Renal cortex interstitium (tissue), 11 donors: ENCODE results near the gene TFPT. TPM values are rescaled to one million over a fixed set of nuclear protein-coding genes. Genes with fewer than 3 reads are reported as not detected.

Experiments
- DNase-seq, 11 donors: peaks; one replicate each; pipeline ENCODE4 v3.0.0-alpha.2; 2013; ENCODE audit warnings: low read depth in 9 of 11, low spot score in 4 of 11; ENCODE audit errors: extremely low read depth in 1 of 11
- polyA plus RNA-seq, 3 donors: library from polyadenylated mRNA; unstranded; fragments of 120-200 nt; gene quantifications; one replicate each; pipeline ENCODE4 v1.2.1, GENCODE V29; 2013; ENCODE audit not compliant: insufficient read length in 3 of 3

Gene TFPT
- polyA plus RNA-seq, 3 donors = 12.0 to 19.3 (median 18.8) TPM

DNA sequence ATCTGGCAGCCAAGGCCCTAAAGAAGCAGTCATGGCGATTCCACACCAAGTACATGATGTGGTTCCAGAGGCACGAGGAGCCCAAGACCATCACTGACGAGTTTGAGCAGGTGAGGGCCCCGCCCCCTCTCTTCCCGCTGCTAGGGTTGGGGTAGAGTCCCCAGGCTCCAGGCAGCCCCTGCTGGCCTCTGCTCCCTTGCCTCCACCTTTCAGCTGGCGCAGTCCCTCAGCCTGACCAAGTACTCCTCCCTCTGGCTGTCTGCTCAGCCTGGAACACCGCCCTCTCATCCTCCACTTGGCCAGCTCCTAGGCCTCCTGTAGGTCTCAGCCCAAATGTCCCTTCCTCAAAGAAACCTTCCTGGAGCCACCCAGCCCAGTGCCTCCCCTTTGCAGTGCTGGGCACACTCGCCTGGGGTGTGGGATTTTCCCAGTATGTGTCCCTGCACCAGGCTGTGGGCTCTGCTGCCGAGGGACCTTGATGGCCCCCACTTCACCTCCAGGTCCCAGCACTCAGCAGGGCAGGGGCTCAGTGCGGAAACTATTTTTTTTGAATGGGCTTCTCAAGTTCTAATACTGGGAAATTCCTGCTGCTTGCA lies 38.4 kb upstream of the TFPT start:
- no peak for DNase-seq

DNA sequence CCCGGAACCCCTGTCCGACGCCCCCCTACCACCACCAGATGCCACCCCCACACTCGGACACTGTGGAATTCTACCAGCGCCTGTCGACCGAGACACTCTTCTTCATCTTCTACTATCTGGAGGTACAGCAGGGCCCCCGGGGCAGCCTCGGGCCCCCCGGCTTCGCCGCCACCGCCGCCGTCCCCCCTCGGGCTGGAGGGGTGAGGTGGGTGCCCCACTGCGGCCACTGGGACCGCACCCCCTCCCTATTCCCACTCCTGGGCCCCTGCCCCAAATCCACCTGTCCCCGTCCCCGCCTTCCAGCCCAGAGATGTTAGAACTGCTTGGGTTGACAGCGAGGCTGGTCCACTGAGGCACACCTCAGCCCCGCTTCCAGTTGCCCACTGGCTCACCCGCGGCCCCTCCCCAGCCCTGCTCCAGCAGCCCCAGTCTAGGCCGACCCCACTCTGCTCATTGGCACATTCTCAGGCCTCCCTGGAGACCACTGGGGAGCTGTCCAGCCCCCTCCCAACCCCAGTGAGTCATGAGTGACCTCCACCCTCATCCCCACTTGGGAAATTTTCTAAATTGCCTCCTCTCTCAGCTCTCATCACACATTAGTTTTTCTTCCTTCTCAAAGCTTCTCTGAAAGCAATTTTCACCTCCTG lies 37.5 kb upstream of the TFPT start:
- DNase-seq = no peak

DNA sequence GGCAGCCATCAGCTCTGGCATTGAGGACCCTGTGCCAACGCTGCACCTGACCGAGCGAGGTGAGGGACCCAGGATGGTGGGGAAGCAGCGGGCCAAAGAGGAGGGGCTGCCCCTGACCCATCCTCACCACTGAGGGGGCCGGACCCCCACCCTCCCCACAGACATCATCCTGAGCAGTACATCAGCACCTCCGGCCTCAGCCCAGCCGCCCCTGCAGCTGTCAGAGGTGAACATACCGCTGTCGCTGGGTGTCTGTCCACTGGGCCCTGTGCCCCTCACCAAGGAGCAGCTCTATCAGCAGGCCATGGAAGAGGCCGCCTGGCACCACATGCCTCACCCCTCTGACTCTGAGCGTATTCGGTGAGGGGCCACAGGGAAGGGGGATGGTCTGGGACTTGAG lies 36.8 kb upstream of the TFPT start:
- DNase-seq = no peak

DNA sequence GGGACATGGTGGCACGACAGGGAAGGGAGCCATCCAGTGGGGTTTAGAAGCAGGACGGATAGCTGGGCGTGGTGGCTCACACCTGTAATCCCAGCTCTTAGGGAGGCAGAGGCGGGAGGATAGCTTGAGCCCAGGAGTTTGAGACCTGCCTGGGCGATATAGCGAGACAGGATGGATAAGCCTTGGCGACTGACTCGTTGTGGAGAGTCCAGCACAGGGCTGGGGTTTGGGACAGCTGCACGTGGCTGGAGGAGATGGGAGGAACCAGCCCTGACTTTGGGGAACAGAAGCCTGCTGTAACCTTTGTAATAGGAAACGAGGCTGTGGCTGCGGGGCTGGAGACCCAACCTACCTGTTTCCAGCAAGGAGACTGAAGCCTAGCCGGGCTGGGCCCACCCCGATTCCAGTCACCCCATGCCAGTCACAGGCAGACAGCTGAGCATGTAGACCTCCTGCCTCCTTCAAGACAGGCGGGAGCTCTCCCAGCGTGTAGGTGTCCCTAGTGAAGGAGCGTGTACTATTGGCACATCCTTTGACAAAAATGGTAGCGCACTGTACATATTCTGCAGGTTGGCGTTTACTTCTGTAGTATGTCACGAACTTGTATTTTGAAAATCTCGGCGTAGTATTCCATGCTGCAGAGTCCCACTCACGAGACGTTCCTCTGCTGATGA lies 36.0 kb upstream of the TFPT start:
- no peak for DNase-seq

DNA sequence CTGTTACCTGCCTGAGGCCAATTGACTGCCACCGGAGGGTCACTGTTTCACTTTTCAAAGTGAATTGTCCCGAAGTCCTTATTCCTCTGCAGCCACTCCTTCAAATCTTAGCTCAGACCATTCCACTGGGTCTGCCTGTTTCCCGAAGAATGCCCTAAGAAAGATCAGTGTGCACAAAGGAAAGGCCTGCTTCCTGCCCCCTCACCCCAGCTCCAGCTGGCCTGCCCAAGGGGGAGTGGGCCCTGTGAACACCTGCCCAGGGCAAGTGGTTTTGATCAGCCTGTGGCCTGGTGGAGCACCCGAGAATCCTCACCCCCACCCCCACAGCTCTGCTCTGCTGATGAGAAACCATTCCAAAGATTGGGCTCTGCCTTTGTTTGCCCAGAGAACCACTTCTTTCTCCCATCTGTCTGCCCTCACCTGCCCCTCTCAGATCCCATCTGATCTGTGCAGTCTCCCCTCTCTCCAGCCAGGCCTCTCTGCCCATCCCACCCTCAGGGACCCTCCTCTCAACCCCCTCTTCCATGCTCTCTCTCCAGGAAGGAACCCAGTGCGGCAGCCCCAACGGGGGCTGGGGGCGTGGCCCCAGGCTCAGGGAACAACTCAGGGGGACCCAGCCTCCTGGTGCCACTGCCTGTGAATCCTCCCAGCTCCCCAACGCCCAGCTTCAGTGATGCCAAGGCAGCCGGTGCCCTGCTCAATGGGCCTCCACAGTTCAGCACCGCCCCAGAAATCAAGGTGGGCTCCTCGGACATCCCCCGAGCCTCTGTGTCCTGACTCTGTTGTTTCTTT lies 33.8 kb upstream of the TFPT start:
- no peak for DNase-seq

DNA sequence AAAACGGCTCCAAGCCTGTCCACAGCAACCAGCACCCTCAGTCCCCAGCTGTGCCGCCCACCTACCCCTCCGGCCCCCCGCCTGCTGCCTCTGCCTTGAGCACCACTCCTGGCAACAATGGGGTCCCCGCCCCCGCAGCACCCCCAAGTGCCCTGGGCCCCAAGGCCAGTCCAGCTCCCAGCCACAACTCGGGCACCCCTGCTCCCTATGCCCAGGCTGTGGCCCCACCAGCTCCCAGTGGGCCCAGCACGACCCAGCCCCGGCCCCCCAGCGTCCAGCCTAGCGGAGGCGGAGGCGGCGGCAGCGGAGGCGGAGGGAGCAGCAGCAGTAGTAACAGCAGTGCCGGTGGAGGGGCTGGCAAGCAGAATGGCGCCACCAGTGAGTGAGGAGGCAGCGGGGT lies 32.7 kb upstream of the TFPT start:
- no peak for DNase-seq

DNA sequence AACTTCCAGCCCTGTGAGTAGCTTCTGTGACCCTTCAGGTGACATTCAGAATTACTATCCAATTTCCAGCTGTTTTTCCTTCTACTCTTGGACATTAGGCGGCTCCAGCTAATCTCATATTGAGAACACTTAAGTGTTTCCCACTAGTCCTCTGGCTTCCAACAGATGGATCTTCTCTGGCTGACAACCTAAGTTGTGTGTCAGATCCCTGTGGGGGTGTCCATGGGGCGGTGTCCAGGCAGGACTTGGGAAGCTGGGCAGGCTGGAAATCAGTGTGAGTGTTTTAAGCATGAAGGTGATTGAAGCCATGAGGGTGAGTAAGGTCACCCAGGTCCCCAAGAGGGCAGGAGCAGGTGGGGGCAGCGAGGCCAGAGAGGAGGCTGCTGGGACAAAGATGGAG lies 32.2 kb upstream of the TFPT start:
- DNase-seq = peak in 5 of 11 donors; percentile 61 to 72 (median 70)

DNA sequence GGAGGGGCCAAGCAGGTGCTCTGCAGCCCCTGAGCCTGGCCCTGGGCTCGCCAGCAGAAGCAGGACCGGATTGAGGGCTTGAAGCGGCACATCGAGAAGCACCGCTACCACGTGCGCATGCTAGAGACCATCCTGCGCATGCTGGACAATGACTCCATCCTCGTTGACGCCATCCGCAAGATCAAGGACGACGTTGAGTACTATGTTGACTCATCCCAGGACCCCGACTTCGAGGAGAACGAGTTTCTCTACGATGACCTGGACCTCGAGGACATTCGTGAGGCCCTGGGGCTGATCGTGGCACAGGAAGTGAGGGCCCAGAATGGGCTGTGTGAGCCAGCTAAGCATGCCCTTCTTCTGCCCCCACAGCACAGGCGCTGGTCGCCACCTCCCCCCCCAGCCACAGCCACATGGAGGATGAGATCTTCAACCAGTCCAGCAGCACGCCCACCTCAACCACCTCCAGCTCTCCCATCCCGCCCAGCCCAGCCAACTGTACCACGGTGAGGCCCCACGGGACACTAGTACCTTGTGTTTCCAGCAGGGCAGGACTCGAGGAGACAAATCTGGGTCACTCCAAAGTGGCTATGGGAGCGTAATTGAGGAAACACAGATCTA lies 30.2 kb upstream of the TFPT start:
- DNase-seq = no peak

DNA sequence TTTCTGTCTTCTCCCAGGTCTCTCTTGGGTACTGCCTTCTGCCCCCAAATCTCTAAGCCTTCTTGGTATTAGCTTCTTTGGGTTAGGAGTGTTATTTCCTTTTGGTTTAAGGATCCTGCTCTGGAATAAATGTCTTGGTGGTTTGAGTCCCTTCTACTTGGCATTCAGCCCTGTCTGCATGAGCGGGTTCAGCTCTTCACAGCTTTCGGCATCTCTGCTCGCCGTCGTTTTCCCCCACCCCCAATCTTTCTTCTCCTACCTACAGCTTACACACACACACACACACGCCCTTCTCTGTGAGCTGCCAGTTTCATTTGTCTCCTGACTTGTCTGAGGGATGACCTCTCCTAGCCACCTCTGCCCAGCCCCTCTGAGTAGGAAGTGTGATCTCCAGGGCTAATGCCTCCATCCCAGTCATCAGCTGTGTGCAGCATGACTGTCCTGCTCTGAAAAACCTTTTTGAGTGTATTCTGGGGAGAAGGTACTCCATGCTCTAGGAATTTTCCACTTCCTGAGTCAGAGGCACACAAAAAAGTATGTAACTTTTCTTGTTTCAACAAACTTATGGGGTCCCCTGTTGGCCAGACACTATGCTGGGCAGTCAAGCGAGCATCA lies 26.8 kb upstream of the TFPT start:
- no peak for DNase-seq

DNA sequence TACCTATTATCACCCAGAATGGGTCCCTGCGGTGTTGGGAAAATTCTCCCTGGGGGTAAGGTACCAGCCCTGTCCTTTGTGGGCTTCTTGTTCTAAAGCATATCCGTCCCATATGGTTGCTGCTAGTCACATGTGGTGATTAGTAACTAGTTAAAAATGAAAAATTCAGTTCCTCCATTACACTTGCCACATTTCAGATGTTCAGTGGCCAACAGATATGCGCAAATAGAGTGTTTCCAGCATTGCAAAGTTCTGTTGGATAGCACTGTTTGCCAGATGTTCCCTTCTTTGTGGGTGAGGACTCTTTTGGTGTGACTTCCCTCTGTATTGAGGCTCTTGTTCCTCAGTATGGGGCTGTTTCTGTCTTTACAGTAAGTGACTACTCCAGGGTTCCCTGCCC lies 25.9 kb upstream of the TFPT start:
- DNase-seq = no peak

DNA sequence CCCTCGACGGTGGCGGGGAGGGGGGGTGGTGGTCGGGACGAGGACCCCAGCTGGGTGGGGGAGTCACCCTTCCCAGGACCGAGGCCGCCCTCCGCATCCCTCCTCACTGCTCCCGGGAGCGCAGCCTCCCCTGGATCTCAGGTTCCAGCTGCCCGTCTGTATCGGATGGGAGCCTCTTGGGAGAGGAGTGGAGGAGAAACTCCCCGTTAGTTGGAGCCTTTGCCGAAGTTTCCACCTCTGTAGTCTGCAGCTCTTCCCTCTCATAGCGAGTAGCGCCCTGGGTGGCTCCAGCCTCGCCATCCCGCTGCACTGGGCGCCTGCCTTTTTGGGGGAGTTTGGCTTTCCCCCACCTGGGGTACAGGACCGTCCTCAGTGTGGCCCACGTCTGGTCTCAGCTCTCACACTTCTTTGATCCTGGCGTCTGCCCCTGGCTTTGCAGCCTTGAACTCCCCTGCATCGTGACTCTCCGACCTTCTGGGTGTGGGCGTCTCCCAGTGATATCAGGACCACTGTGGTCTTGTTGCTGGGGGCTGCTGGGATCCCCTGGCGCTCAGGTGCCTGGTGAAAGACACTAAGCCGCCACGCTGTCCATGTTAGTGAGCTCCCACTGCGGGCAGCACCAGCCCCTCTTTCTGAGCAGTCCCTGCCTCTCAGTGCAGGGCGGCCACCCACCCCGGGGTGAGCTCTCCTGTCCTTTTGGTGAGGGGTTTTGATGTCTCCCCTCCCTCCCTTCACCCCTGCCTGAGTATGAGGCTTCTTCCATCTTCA lies 23.2 kb upstream of the TFPT start:
- no peak for DNase-seq

DNA sequence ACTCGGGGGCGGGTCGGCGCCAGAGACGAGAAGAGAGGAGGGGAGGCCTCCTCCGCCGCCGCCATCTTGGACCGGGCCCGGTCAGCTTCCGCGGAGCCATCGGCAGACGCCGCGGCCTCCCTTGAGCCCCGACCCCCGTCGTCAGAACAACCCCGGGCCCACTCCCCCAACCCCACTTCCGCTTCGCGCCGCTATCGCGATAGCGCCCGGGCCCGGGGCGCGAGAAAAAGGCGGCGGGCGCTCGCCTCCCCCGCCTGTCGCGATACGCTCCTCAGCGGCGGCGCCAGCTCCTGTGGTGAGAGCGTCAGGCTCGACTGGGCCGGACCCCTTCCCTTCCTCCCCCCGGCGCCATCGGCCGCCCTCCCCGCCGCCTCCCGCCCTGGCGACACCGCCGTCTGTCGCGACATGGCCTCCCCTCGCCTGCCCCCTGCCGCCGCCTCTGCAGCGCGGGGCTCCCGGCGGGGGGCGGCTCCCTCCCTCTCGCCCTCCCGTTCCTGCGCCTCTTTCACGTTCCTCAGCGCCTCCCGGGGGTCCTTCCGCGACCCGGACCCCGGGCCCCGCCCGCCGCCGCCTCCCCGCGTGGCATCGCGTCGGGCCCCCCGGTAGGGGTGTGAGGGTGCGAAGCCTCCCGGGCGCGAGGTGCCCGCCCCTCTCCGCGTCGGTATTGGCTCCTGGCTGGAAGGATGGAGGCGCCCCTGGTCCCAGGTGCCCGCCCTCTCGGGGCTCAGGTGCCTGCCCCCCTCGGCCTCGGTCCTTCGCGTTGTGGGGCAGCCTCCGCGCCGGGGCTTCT lies 22.4 kb upstream of the TFPT start, which contains the start of gene CNOT3:
CNOT3 (plus strand) TSS at position 64 of the 790 bp plus-strand sequence. CDS start 5,217 bp downstream, outside the sequence.
- DNase-seq = no peak

DNA sequence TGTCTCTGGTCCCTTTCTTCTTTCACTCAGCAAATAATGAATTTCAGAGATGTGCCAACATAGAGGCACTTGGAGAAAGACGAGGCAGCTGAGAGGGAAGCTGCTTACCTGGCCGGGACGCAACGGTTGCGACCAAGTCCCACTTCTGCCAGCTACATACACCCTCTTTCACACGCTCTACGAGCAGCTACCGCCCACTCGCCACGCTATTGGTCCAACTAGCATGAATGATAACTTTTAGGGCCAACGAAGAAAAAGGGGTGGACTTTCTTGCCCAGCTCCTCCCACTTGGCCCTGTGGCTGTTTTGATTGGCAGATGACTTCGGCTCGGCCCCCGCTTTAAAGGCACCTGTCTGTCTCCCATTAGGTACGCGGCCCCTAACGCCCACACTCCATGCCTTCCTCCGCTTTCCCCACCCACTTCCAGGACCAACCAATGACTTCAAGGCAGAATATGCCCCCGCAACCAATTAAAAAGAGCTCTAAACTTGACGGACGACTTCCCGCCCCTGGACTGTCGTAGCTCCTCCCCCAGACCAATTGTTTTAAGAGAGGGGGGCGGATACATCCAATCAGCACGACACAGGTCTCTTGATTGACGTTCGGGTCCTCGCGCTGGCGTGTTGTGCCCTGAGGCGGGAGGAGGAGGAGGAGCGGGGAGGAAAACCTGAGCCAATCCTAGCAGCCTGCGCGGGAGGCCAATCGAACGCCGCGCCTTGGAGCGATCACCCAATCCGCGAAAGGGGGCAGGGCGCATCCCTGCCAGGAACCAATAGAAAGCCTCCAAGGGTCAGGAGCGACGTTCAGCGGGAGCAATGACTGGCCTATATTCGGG lies 21.6 kb upstream of the TFPT start:
- peak; percentile 98 to 100 (median 100) for DNase-seq

DNA sequence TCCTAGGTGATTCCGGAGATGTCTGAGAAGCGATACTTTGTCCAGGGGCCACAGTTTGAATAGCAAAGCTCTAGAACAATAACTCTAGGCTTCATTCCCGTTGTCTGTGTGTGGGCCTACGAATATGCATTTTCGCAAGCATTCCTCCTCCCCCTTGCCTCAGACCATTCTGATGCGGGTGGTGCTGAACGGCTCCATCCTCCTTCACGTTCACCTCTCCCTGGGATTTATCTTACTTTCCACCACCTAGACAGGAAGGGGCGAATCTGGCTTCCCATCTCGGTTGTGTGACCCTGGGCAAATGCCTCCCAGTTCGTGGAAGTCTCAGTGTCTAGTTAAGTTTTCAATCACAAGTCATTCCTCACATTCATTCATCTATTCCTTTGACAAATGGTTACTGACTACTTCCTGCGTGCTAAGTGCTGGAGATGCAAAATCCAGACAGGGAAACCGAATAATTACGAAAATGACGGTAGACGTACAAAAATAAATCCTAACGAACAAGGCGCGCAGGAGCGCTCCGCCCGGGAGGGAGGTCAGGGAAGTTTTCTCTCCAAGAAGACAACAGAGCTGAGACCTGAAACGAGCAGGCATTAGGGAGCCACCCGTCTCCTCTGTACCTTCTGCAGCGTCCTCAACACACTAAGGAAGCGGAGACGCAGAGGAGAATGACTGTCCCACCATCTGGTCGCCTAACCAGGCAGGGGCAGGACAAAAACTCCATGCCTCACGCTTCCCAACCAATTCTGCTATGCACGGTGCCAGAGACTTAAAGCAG lies 20.8 kb upstream of the TFPT start:
- DNase-seq = no peak

DNA sequence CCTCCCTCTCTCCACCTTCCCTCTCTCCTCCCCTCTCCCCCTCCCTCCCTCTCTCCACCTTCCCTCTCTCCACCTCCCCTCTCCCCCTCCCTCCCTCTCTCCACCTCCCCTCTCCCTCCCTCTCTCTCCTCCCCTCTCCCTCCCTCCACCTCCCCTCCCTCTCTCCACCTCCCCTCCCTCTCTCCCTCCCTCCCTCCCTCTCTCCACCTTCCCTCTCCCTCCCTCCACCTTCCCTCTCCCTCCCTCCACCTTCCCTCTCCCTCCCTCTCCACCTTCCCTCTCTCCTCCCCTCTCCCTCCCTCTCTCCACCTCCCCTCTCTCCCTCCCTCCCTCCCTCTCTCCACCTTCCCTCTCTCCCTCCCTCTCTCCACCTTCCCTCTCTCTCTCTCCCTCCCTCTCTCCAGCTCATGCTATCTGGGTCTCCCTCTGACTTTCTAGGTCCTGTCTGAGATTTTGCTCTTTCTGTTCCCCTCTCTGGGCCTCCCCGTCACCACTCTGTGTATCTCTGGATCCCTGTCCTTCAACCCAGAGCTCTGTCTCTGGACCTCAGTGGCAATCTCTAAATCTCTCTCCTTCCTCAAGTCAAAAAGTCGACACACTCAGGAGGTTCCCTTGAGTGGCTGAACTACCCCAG lies 18.6 kb upstream of the TFPT start:
- DNase-seq = no peak
